Astrocyte (in vitro differentiated cells and primary cell): ENCODE data around the gene LYST. TPM values are rescaled to one million over a fixed set of nuclear protein-coding genes. Genes with fewer than 3 reads are reported as not detected.

ENCODE experiments used
- DNase-seq: peaks from one replicate; pipeline ENCODE4 v3.0.0-alpha.2; 2010; ENCODE audit warnings: low read depth
- FAIRE-seq: peaks from 2 replicates; lab custom pipeline; 2011; peaks lifted over from hg19 to GRCh38; lab: Jason Lieb, UNC
- H2AFZ ChIP-seq: 2 replicates; pipeline ENCODE4 v1.6.0; 2012; ENCODE audit warnings: low read depth, low read length, inconsistent platforms
- H3K27ac ChIP-seq: 2 replicates; pipeline ENCODE4 v1.5.1; 2011; ENCODE audit warnings: low read depth, low read length, inconsistent platforms
- H3K27me3 ChIP-seq: 2 replicates; pipeline ENCODE4 v1.6.0; 2011; ENCODE audit warnings: low read length, inconsistent platforms; ENCODE audit not compliant: insufficient read depth
- H3K36me3 ChIP-seq: 2 replicates; pipeline ENCODE4 v1.5.1; 2011; ENCODE audit warnings: low read length, inconsistent platforms; ENCODE audit not compliant: insufficient read depth
- H3K4me1 ChIP-seq: 2 replicates; pipeline ENCODE4 v1.5.1; 2011; ENCODE audit warnings: low read length, inconsistent platforms; ENCODE audit not compliant: insufficient read depth
- H3K4me2 ChIP-seq: 2 replicates; pipeline ENCODE4 v1.6.0; 2012; ENCODE audit warnings: low read length, inconsistent platforms
- H3K4me3 ChIP-seq: 2 replicates; pipeline ENCODE4 v1.5.1; 2011; ENCODE audit warnings: low read depth, mild to moderate bottlenecking, low read length, inconsistent platforms; ENCODE audit not compliant: insufficient read depth
- H3K79me2 ChIP-seq: 2 replicates; pipeline ENCODE4 v1.6.0; 2012; ENCODE audit warnings: mild to moderate bottlenecking, low read length, inconsistent platforms; ENCODE audit not compliant: insufficient read depth
- H3K9ac ChIP-seq: 2 replicates; pipeline ENCODE4 v1.6.0; 2012; ENCODE audit warnings: mild to moderate bottlenecking, low read length, inconsistent platforms
- H3K9me3 ChIP-seq: 2 replicates; pipeline ENCODE4 v1.5.1; 2012; ENCODE audit warnings: low read depth, mild to moderate bottlenecking, low read length, inconsistent platforms; ENCODE audit not compliant: insufficient read depth
- H4K20me1 ChIP-seq: 2 replicates; pipeline ENCODE4 v1.6.0; 2012; ENCODE audit warnings: low read length, inconsistent platforms; ENCODE audit not compliant: insufficient read depth
- H3K27ac Mint-ChIP-seq: one replicate; pipeline ENCODE4 v1.8.0; 2021; ENCODE audit warnings: mild to moderate bottlenecking, mixed read lengths; ENCODE audit not compliant: unreplicated experiment
- H3K27me3 Mint-ChIP-seq: one replicate; pipeline ENCODE4 v1.8.0; 2021; ENCODE audit warnings: low read depth, mixed read lengths; ENCODE audit not compliant: unreplicated experiment
- H3K36me3 Mint-ChIP-seq: one replicate; pipeline ENCODE4 v1.8.0; 2021; ENCODE audit warnings: low read depth, mixed read lengths; ENCODE audit not compliant: unreplicated experiment
- H3K4me1 Mint-ChIP-seq: one replicate; pipeline ENCODE4 v1.8.0; 2021; ENCODE audit warnings: low read depth, mixed read lengths; ENCODE audit not compliant: unreplicated experiment
- H3K4me3 Mint-ChIP-seq: one replicate; pipeline ENCODE4 v1.8.0; 2021; ENCODE audit warnings: mild to moderate bottlenecking, moderate library complexity, mixed read lengths; ENCODE audit not compliant: unreplicated experiment
- H3K9me3 Mint-ChIP-seq: one replicate; pipeline ENCODE4 v1.8.0; 2021; ENCODE audit warnings: mild to moderate bottlenecking, mixed read lengths; ENCODE audit not compliant: unreplicated experiment
- EZH2 ChIP-seq: IDR thresholded peaks from 2 replicates; pipeline ENCODE4 v1.6.1; 2012; ENCODE audit warnings: mild to moderate bottlenecking, low read length, inconsistent platforms; ENCODE audit not compliant: insufficient read depth
- total RNA-seq: library from RNA; stranded (reverse); gene quantifications from 2 replicates; pipeline ENCODE4 v1.2.1, GENCODE V29; 2021
- TF ChIP-seq, protein P1 (sequence below): IDR thresholded peaks from 2 replicates; pipeline ENCODE4 v1.5.1; 2011; ENCODE audit warnings: low read depth, mild to moderate bottlenecking, inconsistent platforms, low read length, moderate library complexity; ENCODE audit not compliant: insufficient read depth

LYST gene
- total RNA-seq, 1 donor from 2014 or later: 15.7 TPM

GRCh38 chr1:235820061-235820460, 46.6 kb downstream of the LYST start:
- Mint-ChIP-seq H3K27me3 (no peaks in the 10 kb centered on the region), H3K9me3 (no peaks in the 10 kb centered on the region), H3K27ac (no peak overlapping the region), H3K4me3 (no peak overlapping the region), H3K4me1 (peaks cover 6% of the 10 kb centered on the region), H3K36me3 (peaks cover 3% of the 10 kb centered on the region)
- no peaks in the 10 kb centered on the region for H3K9me3 ChIP-seq
- H3K4me1 ChIP-seq: peaks cover 7% of the 10 kb centered on the region
- FAIRE-seq (no peak), DNase-seq (no peak)
- no peaks in the 10 kb centered on the region for H3K27me3 ChIP-seq
- no peaks in the 10 kb centered on the region for H3K79me2 ChIP-seq
- no peak overlapping the region for H3K4me2 ChIP-seq
- H3K36me3 ChIP-seq: no peaks in the 10 kb centered on the region
- no peaks in the 10 kb centered on the region for H4K20me1 ChIP-seq
- H3K27ac ChIP-seq: no peak overlapping the region
- no peak overlapping the region for H3K9ac ChIP-seq
- H2AFZ ChIP-seq: no peak overlapping the region
- no peak overlapping the region for H3K4me3 ChIP-seq
- TF ChIP-seq, protein P1, sequence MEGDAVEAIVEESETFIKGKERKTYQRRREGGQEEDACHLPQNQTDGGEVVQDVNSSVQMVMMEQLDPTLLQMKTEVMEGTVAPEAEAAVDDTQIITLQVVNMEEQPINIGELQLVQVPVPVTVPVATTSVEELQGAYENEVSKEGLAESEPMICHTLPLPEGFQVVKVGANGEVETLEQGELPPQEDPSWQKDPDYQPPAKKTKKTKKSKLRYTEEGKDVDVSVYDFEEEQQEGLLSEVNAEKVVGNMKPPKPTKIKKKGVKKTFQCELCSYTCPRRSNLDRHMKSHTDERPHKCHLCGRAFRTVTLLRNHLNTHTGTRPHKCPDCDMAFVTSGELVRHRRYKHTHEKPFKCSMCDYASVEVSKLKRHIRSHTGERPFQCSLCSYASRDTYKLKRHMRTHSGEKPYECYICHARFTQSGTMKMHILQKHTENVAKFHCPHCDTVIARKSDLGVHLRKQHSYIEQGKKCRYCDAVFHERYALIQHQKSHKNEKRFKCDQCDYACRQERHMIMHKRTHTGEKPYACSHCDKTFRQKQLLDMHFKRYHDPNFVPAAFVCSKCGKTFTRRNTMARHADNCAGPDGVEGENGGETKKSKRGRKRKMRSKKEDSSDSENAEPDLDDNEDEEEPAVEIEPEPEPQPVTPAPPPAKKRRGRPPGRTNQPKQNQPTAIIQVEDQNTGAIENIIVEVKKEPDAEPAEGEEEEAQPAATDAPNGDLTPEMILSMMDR: no peak
- no peak for TF ChIP-seq EZH2

DNA sequence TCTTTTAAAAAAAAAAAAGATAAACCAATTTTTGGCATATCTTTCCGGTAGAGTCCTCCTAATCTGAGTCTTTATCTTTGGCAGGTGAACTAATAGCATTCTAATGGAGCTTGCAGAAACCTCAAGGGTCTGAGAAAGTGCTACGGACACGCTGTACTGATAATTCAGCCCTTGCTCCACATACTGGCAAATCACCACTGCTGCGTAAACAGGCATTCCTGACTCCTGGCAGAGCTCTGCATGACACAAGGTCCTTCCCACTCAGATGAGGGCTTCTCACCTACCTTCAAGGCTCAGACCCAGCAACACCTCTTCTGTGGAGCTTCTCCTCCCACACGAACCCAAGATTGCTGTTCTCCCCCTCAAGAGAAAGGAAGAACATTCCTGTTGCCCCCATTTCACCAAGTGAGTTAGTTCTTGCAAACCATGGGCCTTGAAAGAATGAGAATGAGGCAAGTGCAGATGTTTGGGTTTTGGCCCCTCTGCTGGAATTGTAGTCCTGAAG, 48.0 kb downstream of the LYST start:
- no peak overlapping the region for H2AFZ ChIP-seq
- no peak overlapping the region for H3K4me2 ChIP-seq
- peaks cover 7% of the 10 kb centered on the region for H3K4me1 ChIP-seq
- H3K36me3 ChIP-seq: no peaks in the 10 kb centered on the region
- no peak overlapping the region for H3K4me3 ChIP-seq
- FAIRE-seq (no peak), DNase-seq (peak; percentile 48)
- Mint-ChIP-seq H3K9me3 (no peaks in the 10 kb centered on the region), H3K4me3 (no peak overlapping the region), H3K27ac (no peak overlapping the region), H3K4me1 (peaks cover 6% of the 10 kb centered on the region), H3K27me3 (no peaks in the 10 kb centered on the region), H3K36me3 (peaks cover 3% of the 10 kb centered on the region)
- no peaks in the 10 kb centered on the region for H3K27me3 ChIP-seq
- no peaks in the 10 kb centered on the region for H3K9me3 ChIP-seq
- no peaks in the 10 kb centered on the region for H3K79me2 ChIP-seq
- H4K20me1 ChIP-seq: no peaks in the 10 kb centered on the region
- TF ChIP-seq, protein P1: no peak
- no peak for TF ChIP-seq EZH2
- no peak overlapping the region for H3K9ac ChIP-seq
- no peak overlapping the region for H3K27ac ChIP-seq

DNA sequence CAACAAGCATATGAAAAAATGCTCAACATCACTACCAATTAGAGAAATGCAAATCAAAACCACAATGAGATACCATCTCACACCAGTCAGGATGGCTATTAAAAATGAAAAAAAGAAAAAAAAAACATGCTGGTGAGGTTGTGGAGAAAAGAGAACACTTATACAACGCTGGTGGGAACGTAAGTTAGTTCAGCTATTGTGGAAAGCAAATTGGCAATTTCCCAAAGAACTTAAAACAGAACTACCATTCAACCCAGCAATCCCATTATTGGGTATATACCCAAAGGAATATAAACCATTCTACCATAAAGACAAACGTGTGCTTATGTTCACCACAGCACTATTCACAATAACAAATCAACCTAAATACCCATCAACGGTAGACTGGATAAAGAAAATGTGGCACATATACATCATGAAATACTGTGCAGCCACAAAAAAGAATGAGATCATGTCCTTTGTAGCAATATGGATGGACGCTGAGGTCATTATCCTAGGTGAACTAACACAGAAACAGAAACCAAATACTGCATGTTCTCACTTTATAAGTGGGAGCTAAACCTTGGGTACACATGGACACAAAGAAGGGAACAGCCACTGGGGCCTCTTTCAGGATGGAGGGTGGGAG, 49.5 kb downstream of the LYST start:
- Histone ChIP-seq H3K79me2 (no peaks in the 10 kb centered on the region), H3K9ac (no peak overlapping the region), H3K4me2 (no peak overlapping the region), H3K4me3 (no peak overlapping the region), H3K9me3 (no peaks in the 10 kb centered on the region), H3K4me1 (peaks cover 7% of the 10 kb centered on the region), H3K27ac (no peak overlapping the region), H3K36me3 (no peaks in the 10 kb centered on the region), H4K20me1 (no peaks in the 10 kb centered on the region), H3K27me3 (no peaks in the 10 kb centered on the region), H2AFZ (no peak overlapping the region)
- Mint-ChIP-seq H3K27me3 (no peaks in the 10 kb centered on the region), H3K4me3 (no peak overlapping the region), H3K4me1 (peaks cover 4% of the 10 kb centered on the region), H3K27ac (no peak overlapping the region), H3K9me3 (no peaks in the 10 kb centered on the region), H3K36me3 (no peaks in the 10 kb centered on the region)
- no peak for DNase-seq
- TF ChIP-seq, protein P1: no peak
- no peak for TF ChIP-seq EZH2
- no peak for FAIRE-seq
